ENCODE measurements around the gene COQ7.

Gene COQ7

DNA sequence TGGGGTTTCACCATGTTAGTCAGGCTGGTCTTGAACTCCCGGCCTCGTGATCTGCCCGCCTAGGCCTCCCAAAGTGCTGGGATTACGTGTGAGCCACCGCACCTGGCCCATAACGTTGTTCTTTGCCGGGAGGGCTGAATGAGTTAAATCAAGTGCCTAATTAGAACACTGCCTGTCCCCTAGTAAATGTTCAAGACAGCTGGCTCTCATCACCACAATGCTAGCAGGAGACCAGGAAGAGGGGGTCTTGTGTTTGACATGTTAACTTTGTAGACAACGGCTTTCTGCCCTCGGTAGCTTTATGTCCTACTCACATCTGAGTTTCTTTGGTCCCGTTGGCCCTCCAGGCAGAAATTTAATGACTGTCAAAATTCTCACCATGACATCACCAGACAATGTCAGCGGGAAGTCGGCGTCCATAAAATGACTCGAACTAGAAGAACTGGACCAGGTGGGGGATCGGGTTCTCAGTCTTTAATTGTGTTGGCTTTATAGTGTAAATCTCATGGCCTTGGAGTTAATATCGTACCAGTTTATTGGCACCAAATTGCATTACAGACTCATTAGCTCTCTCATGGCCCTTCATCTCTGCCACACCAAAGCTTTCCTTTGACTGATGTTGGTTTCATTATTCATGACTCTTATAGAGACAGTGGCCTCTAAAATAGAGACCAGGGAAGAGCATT is 34.9 kb downstream of the COQ7 start:
- Histone ChIP-seq H3K9me3 (no peaks in the 10 kb centered on the region), H3K27ac (no peak overlapping the region), H3K36me3 (no peaks in the 10 kb centered on the region), H3K4me3 (ENCODE audit: low read depth in 1 of 2, low read length in 1 of 2) (no peak overlapping the region), H3K4me1 (ENCODE audit: control insufficient read depth in 1 of 2, insufficient read depth in 1 of 2, low read depth in 1 of 2, low read length in 1 of 2) (no peaks in the 10 kb centered on the region), H3K27me3 (no peaks in the 10 kb centered on the region)
- TF ChIP-seq, protein P1, sequence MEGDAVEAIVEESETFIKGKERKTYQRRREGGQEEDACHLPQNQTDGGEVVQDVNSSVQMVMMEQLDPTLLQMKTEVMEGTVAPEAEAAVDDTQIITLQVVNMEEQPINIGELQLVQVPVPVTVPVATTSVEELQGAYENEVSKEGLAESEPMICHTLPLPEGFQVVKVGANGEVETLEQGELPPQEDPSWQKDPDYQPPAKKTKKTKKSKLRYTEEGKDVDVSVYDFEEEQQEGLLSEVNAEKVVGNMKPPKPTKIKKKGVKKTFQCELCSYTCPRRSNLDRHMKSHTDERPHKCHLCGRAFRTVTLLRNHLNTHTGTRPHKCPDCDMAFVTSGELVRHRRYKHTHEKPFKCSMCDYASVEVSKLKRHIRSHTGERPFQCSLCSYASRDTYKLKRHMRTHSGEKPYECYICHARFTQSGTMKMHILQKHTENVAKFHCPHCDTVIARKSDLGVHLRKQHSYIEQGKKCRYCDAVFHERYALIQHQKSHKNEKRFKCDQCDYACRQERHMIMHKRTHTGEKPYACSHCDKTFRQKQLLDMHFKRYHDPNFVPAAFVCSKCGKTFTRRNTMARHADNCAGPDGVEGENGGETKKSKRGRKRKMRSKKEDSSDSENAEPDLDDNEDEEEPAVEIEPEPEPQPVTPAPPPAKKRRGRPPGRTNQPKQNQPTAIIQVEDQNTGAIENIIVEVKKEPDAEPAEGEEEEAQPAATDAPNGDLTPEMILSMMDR (IDR thresholded peaks at IDR 0.05) = no peak

DNA sequence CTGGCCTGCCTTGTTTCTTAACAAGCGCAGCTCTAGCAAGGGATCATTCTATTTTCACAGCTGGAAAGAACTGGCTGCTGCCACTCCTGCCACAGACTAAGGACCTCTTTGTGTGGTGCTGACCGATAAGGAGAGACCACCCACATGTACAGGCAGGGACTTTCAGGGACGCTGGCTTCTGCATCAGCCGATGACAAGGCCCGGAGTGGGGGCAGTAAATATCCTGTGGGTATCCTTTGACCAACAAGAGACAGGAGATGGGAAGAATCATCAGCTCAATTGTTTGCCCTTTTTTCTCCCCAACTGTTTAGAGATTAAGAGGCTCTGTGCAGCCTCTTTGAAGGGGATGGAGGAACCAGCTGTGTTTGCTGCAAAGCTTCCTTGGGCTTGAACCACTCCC is 37.2 kb downstream of the COQ7 start:
- H3K4me1 ChIP-seq (ENCODE audit: control insufficient read depth in 1 of 2, insufficient read depth in 1 of 2, low read depth in 1 of 2, low read length in 1 of 2) = no peaks in the 10 kb centered on the region
- TF ChIP-seq, protein P1 (IDR thresholded peaks at IDR 0.05) = no peak
- no peaks in the 10 kb centered on the region for H3K36me3 ChIP-seq
- H3K9me3 ChIP-seq = no peaks in the 10 kb centered on the region
- no peak overlapping the region for H3K27ac ChIP-seq
- no peak overlapping the region for H3K4me3 ChIP-seq (ENCODE audit: low read depth in 1 of 2, low read length in 1 of 2)
- no peaks in the 10 kb centered on the region for H3K27me3 ChIP-seq

DNA sequence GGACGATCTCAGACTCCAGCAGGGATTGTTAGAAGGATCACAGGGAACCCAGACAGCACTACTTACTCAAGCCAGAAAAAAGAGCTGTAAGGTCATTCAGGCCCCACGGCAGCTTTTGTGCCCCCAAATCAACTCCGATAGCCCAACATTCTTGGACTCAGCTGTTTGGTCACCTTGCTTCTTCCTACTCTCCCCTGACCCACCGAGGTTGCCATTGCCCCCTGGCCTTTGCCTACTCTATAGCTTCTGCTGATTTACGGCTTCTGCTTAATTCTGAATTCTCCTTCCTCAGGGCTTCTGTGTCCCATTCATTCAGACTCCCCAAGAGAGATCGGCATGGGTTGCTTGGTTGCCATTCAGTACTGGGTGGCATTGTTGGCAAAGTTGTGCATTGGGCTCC is 37.7 kb downstream of the COQ7 start:
- H3K27ac ChIP-seq = no peak overlapping the region
- H3K36me3 ChIP-seq = no peaks in the 10 kb centered on the region
- H3K4me3 ChIP-seq (ENCODE audit: low read depth in 1 of 2, low read length in 1 of 2) = no peak overlapping the region
- no peaks in the 10 kb centered on the region for H3K9me3 ChIP-seq
- H3K4me1 ChIP-seq (ENCODE audit: control insufficient read depth in 1 of 2, insufficient read depth in 1 of 2, low read depth in 1 of 2, low read length in 1 of 2) = no peaks in the 10 kb centered on the region
- H3K27me3 ChIP-seq = no peaks in the 10 kb centered on the region
- TF ChIP-seq, protein P1 (IDR thresholded peaks at IDR 0.05) = no peak

DNA sequence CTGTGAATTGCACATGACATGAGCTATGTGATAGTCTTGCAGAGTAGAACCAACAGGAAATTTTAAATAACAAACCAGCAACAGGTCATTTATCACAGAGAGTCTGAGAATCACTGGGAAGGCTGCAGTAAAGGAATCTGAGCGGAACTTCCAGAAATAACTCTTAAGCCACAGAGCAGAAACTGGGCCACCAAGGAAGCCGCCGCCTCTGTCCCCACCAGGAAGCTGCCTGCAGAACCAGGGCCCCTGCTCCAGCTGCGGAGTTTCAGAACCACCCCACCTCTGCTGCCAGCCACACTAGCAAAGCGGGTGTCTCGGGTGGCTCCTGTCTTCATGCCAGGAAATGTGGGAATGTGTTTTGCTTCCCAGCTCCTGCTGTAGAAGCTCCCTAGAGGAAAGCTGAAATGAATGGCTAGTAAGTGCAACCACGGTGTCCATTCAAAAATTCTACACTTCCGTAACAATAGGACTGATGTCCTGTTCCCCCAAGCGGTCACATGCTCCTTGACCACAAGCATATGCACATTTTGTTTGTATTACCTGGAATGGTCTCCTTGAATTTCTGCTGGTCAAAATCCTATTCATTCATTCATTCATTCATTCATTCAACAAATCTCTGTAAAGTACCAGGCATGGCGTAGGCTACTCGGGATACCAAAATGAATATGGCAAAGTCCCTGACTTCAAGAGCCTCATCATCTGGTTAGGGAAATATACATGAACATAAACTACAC is 38.6 kb downstream of the COQ7 start:
- Histone ChIP-seq H3K4me3 (ENCODE audit: low read depth in 1 of 2, low read length in 1 of 2) (no peak overlapping the region), H3K9me3 (no peaks in the 10 kb centered on the region)
- TF ChIP-seq, protein P1 (IDR thresholded peaks at IDR 0.05) = no peak

DNA sequence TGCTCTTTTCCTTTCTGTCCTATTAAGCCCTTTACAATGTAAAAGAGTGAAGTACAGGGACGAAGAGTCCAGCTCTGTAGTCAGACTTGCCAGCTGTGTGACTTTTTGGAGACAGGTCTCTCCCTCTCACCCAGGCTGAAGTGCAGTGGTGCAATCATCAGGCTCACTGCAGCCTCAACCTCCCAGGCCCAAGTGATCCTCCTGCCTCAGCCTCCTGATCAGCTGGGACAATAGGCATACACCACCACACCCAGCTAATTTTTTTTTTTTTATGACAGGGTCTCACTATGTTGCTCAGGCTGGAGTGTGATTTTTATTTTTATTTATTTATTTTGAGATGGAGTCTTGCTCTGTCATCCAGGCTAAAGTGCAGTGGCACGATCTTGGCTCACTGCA is 39.2 kb downstream of the COQ7 start:
- H3K27ac ChIP-seq = no peak overlapping the region
- TF ChIP-seq, protein P1 (IDR thresholded peaks at IDR 0.05) = no peak
- no peaks in the 10 kb centered on the region for H3K4me1 ChIP-seq (ENCODE audit: control insufficient read depth in 1 of 2, insufficient read depth in 1 of 2, low read depth in 1 of 2, low read length in 1 of 2)
- H3K4me3 ChIP-seq (ENCODE audit: low read depth in 1 of 2, low read length in 1 of 2) = no peak overlapping the region
- H3K9me3 ChIP-seq = no peaks in the 10 kb centered on the region
- no peaks in the 10 kb centered on the region for H3K36me3 ChIP-seq
- H3K27me3 ChIP-seq = peaks cover 6% of the 10 kb centered on the region

More for the DNA sequence above, 38.6 kb downstream of the COQ7 start:
- Histone ChIP-seq H3K27ac (no peak overlapping the region), H3K27me3 (peaks cover under 1% of the 10 kb centered on the region), H3K36me3 (no peaks in the 10 kb centered on the region), H3K4me1 (ENCODE audit: control insufficient read depth in 1 of 2, insufficient read depth in 1 of 2, low read depth in 1 of 2, low read length in 1 of 2) (no peaks in the 10 kb centered on the region)
